H1 (cell line): Measurements from ENCODE around the gene VTI1B. TPM values are rescaled to one million over a fixed set of nuclear protein-coding genes. Genes with fewer than 3 reads are reported as not detected.
A peak's percentile ranks its signal among the peaks of the same experiment; 100 is the strongest.

Experiments used
- ASH2L ChIP-seq: fragments of 200-600, 300-600 bp; sonication (generic); IDR thresholded peaks from one replicate; pipeline ENCODE4 v1.7.1; 2017; ENCODE audit warnings: low read length
- CHD1 ChIP-seq: IDR thresholded peaks from 2 replicates; pipeline ENCODE4 v1.6.1; 2012; ENCODE audit warnings: low read depth, low read length, improper control_type of control experiment
- CHD2 ChIP-seq: IDR thresholded peaks from 2 replicates; pipeline ENCODE4 v1.6.1; 2012; ENCODE audit warnings: low read length, improper control_type of control experiment
- CHD7 ChIP-seq: fragments of 300-600 bp; sonication (generic); IDR thresholded peaks from 2 replicates; pipeline ENCODE4 v1.7.1; 2012; ENCODE audit warnings: low read length, moderate library complexity, mild to moderate bottlenecking, inconsistent platforms; ENCODE audit not compliant: insufficient replicate concordance
- KDM5A ChIP-seq: fragments of 200-600 bp; IDR thresholded peaks from 2 replicates; pipeline ENCODE4 v1.7.1; 2012; ENCODE audit warnings: mild to moderate bottlenecking, low read length, inconsistent platforms, mixed read lengths
- MAFK ChIP-seq: IDR thresholded peaks from 2 replicates; pipeline ENCODE4 v1.6.1; 2012; ENCODE audit warnings: low read depth, mild to moderate bottlenecking, improper control_type of control experiment, low read length
- RFX5 ChIP-seq: IDR thresholded peaks from 2 replicates; pipeline ENCODE4 v1.6.1; 2011; ENCODE audit warnings: low read depth, low read length, improper control_type of control experiment, borderline replicate concordance
- RNF2 ChIP-seq: fragments of 200-900, 300-1000 bp; sonication (generic); IDR thresholded peaks from 2 replicates; pipeline ENCODE4 v1.7.1; 2016; ENCODE audit warnings: borderline replicate concordance, low read depth, mild to moderate bottlenecking, antibody characterized with exemption, low read length; ENCODE audit not compliant: poor library complexity, severe bottlenecking; ENCODE audit errors: missing control alignments
- SAP30 ChIP-seq: fragments of 300-600 bp; sonication (generic); IDR thresholded peaks from 2 replicates; pipeline ENCODE4 v1.7.1; 2012; ENCODE audit warnings: low read length, moderate library complexity, mild to moderate bottlenecking, inconsistent platforms; ENCODE audit not compliant: insufficient read depth, insufficient replicate concordance
- TAF1 ChIP-seq: IDR thresholded peaks from 2 replicates; pipeline ENCODE4 v1.6.1; 2011; ENCODE audit warnings: mild to moderate bottlenecking, low read depth, low read length
- TBP ChIP-seq: IDR thresholded peaks from 2 replicates; pipeline ENCODE4 v1.6.1; 2011; ENCODE audit warnings: low read depth, low read length, improper control_type of control experiment
- ZNF274 ChIP-seq: IDR thresholded peaks from 2 replicates; pipeline ENCODE4 v1.7.0; 2012; ENCODE audit warnings: low read length, borderline replicate concordance; ENCODE audit errors: extremely low read depth
- polyA plus RNA-seq, 7 experiments: library from polyadenylated mRNA; depleted of rRNA in 3 of 7; stranded (reverse) in 5 of 7; unstranded in 2 of 7; fragments of >200 nt in 5 of 7; fragments of 200-250 nt in 2 of 7; gene quantifications; 1 replicate in 5 of 7; 2 replicates in 1 of 7; 4 replicates in 1 of 7; pipeline versions ENCODE4 v1.2.1 to v1.2.3, GENCODE V29; 2011 to 2013; ENCODE audit warnings: missing spikeins in 2 of 7, mixed read lengths in 2 of 7
- total RNA-seq: library from RNA; stranded (reverse); fragmentation: NEBNext Ultra II Directional; extraction: Animal tissue kit (Norgen Biotek cat#: 25700); gene quantifications from 2 replicates; pipeline ENCODE4 v1.2.1, GENCODE V29; 2021

VTI1B gene
- total and polyA plus RNA-seq, 2 of the 8 experiments (the other 6 are each of a cell fraction or from before 2014, with no cell fraction given) = 28.1 to 98.7 TPM

GRCh38 chr14:67721875-67722274 lies 47.4 kb upstream of the VTI1B start (continued):
- TF ChIP-seq CHD7 (no peak), CHD2 (no peak), ZNF274 (no peak), KDM5A (no peak), SAP30 (no peak), ASH2L (no peak), RNF2 (no peak), TBP (no peak), TAF1 (0 out of 2 replicates have a peak, but pooled peaks have one; percentile 8), CHD1 (no peak), MAFK (peak; percentile 40; the same call in 1 of the 2 replicates), RFX5 (no peak)
